Right cardiac atrium (tissue), 5 donors: ENCODE data around the gene GPRIN3. TPM values are rescaled to one million over a fixed set of nuclear protein-coding genes. Genes with fewer than 3 reads are reported as not detected.

Experiments
- ATAC-seq, 2 donors: fragments of 200-7000 bp; cut with Tn5 transposase; one replicate each; pipeline versions ENCODE4 v1.8.0 to v1.9.1; 2020; ENCODE audit warnings: moderate library complexity in 2 of 2, mild to moderate bottlenecking in 1 of 2
- DNase-seq, 3 donors: peaks; one replicate each; pipeline ENCODE4 v3.0.0-alpha.2; 2020
- H3K27ac ChIP-seq: one replicate; pipeline ENCODE4 v1.5.1; 2013; ENCODE audit warnings: mild to moderate bottlenecking, low read length, control low read depth, moderate library complexity
- H3K27me3 ChIP-seq: one replicate; pipeline ENCODE4 v1.6.1; 2013; ENCODE audit not compliant: control insufficient read depth, insufficient read depth
- H3K4me1 ChIP-seq: one replicate; pipeline ENCODE4 v1.6.1; 2013; ENCODE audit warnings: low read length; ENCODE audit not compliant: control insufficient read depth, insufficient read depth
- H3K4me3 ChIP-seq: one replicate; pipeline ENCODE4 v1.5.1; 2013; ENCODE audit warnings: low read length, control low read depth
- H3K9me3 ChIP-seq: one replicate; pipeline ENCODE4 v1.6.1; 2013; ENCODE audit warnings: low read length; ENCODE audit not compliant: control insufficient read depth
- WGBS: extraction: QIAGEN DNeasy Blood & Tissue Kit; methylation state at CpG from one replicate; pipeline ENCODE4 v1.1.7; 2013; 5-methylcytosine and 5-hydroxymethylcytosine counted together
- intact Hi-C, 4 donors: fragments of 100-400 bp; cut with DNase I; formaldehyde crosslinking; loops; one replicate each; pipeline versions ENCODE4 v1.11.0 to v1.14.0; 2022 to 2023
- polyA plus RNA-seq: library from polyadenylated mRNA; stranded (reverse); fragments of 200-250 nt; gene quantifications from one replicate; pipeline ENCODE4 v1.2.3, GENCODE V29; 2013
- total RNA-seq, 4 donors: library from RNA; stranded (reverse); fragmentation: NEBNext Ultra II Directional; extraction: Animal tissue kit (Norgen Biotek cat#: 25700); gene quantifications; one replicate each; pipeline ENCODE4 v1.2.1, GENCODE V29; 2021
- donor health status: healthy with polysubstance abuse.
- donor health status: DM: no; HTN: yes; CAD: no.
- donor health status: DM: no; HTN: no; CAD: no.
- donor health status: DM: no; HTN: yes; CAD: no; lungs with severe emphysema.
- donor health status: DM: yes; HTN: yes; CAD: no.

Gene GPRIN3
- total and polyA plus RNA-seq, 5 donors, result 2.1 to 10.3 (median 8.3) TPM

DNA sequence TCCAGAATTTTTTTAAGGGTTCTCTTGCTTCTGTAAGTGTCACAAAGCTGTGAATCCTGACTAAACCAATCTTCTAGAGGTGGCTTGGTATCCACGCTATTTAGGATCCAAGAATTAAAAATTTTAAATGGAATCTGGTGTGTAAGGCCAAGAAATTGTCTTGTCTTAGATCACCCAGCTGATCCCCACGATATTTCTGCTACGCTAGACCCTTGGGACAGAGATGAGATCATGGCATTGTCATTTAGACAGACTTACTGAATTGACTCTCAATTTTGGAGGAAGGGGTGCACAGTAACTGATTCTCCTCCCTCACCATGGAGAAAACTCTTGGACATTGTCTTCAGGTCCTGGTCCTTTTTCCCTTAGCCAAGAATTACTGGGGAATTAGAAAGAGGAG, 5.7 kb downstream of the GPRIN3 start:
- H3K27me3 ChIP-seq, result no peaks in the 10 kb centered on the region
- ATAC-seq, result no peak
- WGBS, result 53% methylated on average over 3 of the region's 3 CpGs
- no peak for DNase-seq
- H3K27ac ChIP-seq, result peak overlapping the region; percentile 67
- H3K9me3 ChIP-seq, result no peaks in the 10 kb centered on the region
- no peak overlapping the region for H3K4me3 ChIP-seq
- H3K4me1 ChIP-seq, result no peaks in the 10 kb centered on the region
- intact Hi-C loops, result loop anchor here in 1 of 4 donors (10.0 kb wide), 1 partner anchor 57 kb away; no protein-coding TSS in a partner anchor

DNA sequence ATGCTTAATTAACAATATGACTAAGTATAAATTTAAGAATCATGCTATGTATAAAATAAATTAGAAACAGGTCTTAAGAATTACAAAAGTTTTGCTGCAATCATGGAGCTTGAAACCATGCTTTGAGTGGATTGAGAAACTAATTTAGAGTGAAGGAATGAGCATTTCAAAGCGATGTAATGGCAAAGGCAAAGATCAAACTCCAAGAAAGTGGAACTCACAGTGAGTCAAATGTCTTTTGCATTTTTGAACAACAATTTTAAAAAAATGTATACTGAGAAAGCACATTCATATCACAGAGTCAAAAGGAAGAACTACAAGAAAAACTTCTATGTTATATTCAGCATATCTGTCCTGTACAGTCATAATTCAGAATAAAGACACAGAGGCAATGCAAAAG, 6.6 kb downstream of the GPRIN3 start:
- Histone ChIP-seq H3K4me1 (no peaks in the 10 kb centered on the region), H3K27ac (no peak overlapping the region)
- intact Hi-C loops, result loop anchor here in 1 of 4 donors (10.0 kb wide), 1 partner anchor 56 kb away; no protein-coding TSS in a partner anchor

DNA sequence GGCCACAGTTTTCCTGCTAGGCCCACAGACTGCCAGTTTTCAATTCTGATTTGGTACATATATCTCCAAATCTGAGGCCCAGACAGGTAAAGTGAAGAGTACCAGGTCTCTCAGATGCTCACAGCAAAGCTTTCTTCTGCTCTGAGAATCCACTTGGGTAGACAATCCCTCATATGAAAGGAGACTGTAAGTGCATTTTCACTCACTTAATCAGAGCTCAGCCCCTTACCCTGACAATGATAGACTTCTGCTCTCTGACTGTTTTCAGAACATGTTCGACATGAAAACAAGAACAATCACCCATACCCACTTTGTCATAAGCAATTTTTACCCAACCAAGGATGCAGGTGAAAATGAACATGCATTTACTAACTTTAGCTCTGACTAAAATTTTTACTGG, 7.1 kb downstream of the GPRIN3 start:
- Histone ChIP-seq H3K27ac (no peak overlapping the region), H3K4me3 (no peak overlapping the region), H3K4me1 (no peaks in the 10 kb centered on the region), H3K9me3 (no peaks in the 10 kb centered on the region), H3K27me3 (no peaks in the 10 kb centered on the region)
- WGBS, result 69% methylated on average over 1 of the region's 1 CpG
- intact Hi-C loops, result loop anchor here in 1 of 4 donors (10.0 kb wide), 1 partner anchor 56 kb away; no protein-coding TSS in a partner anchor
- ATAC-seq, result no peak
- no peak for DNase-seq

More for the DNA sequence above, 6.6 kb downstream of the GPRIN3 start:
- ATAC-seq (no peak), DNase-seq (no peak)
- WGBS, result 87% methylated on average over 1 of the region's 1 CpG
- Histone ChIP-seq H3K9me3 (no peaks in the 10 kb centered on the region), H3K4me3 (no peak overlapping the region), H3K27me3 (no peaks in the 10 kb centered on the region)

DNA sequence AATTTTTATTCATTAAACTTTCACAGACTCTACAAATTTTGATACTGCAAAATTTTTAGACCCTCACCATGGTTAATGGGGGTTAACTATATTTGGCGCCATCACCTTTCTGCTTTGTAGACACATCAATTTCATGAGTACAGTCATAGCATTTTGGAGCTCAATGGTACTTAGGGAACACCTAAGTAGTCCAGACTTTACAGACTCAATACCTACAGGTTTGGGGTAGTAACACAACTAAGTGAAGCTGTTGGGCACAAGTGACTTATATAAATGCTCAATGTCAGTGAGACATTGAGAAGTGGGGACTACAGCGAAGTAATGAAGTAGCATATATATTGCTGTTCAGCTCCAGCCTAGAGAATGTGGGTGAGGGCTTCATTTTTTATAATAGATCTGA, 7.5 kb downstream of the GPRIN3 start:
- Histone ChIP-seq H3K4me3 (no peak overlapping the region), H3K4me1 (no peaks in the 10 kb centered on the region), H3K9me3 (no peaks in the 10 kb centered on the region), H3K27me3 (no peaks in the 10 kb centered on the region), H3K27ac (no peak overlapping the region)
- intact Hi-C loops, result loop anchor here in 1 of 4 donors (10.0 kb wide), 1 partner anchor 55 kb away; no protein-coding TSS in a partner anchor
- DNase-seq, result no peak
- no peak for ATAC-seq
- 97% methylated on average over 2 of the region's 2 CpGs for WGBS

DNA sequence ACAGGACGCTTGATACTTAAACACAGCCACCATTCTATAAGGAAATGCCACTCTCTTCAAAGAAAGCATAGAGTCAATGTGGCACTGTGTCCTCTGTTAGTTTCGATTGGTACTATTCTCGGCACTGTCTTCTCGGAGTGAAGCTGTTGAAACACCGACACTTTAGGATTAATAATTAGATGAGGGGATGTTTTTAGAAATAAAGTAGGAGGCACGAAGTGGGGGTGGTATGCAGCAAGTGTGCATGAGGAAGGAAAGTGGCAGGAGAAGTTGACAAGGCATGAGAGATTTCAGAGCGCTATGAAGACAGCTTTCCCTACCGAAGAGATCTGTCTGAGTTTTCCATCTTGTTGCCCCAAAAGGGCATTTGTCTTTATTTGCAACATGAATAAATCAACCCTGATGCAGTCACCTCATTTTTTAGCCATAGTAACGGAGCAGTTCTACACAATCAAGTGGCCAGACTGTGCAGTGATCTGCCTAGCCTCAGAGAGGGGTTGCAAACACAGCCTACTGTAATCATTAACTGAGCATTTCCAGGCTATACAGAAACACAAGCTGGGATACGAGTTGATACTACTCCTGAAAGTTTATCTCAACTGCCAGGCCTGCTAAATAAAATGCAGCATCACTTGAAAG, 8.3 kb downstream of the GPRIN3 start:
- intact Hi-C loops, result no loop called here
- DNase-seq (no peak), ATAC-seq (peak; percentile 14 to 36)
- Histone ChIP-seq H3K27me3 (no peaks in the 10 kb centered on the region), H3K9me3 (no peaks in the 10 kb centered on the region), H3K4me3 (peak overlapping the region; percentile 44), H3K4me1 (no peaks in the 10 kb centered on the region), H3K27ac (peak overlapping the region; percentile 82)
- 38% methylated on average over 10 of the region's 10 CpGs for WGBS

- no peak for ATAC-seq
- intact Hi-C loops, result no loop called here
- peak overlapping the region; percentile 82 for H3K27ac ChIP-seq
Observed at GRCh38 chr4:89298788-89299152, 8.8 kb downstream of the GPRIN3 start.

DNA sequence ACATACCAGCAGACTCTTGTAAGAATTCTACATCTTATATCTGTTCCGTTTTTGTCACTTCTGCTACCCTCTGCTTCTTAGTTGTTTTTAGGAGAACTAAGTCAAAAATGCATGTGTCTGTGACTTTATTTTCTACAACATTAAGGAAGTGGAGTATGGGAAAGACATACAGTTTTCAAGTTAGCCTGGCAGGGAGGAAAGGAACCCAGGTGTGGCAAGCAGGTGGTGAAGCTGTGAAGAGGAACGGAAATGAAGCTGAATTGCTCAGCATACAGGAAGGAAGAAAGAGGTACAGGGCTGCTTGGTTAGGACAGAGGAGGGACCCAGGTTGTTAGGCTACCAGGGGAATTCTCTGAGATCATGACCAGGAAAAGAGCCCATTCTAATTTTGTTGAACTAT, 9.4 kb downstream of the GPRIN3 start:
- Histone ChIP-seq H3K27ac (peak overlapping the region; percentile 56), H3K4me3 (no peak overlapping the region), H3K9me3 (no peaks in the 10 kb centered on the region), H3K27me3 (no peaks in the 10 kb centered on the region), H3K4me1 (no peaks in the 10 kb centered on the region)
- intact Hi-C loops, result no loop called here
- no peak for DNase-seq
- ATAC-seq, result peak in 1 of 2 donors; percentile 44
- WGBS, result 44% methylated on average over 2 of the region's 2 CpGs

More at GRCh38 chr4:89298788-89299152, 8.8 kb downstream of the GPRIN3 start:
- 30% methylated on average over 2 of the region's 2 CpGs for WGBS
- H3K4me1 ChIP-seq, result no peaks in the 10 kb centered on the region
- no peak for DNase-seq
- H3K4me3 ChIP-seq, result peak overlapping the region; percentile 44
- H3K9me3 ChIP-seq, result no peaks in the 10 kb centered on the region
- no peaks in the 10 kb centered on the region for H3K27me3 ChIP-seq

GRCh38 chr4:89296896-89297295, 10.7 kb downstream of the GPRIN3 start:
- Histone ChIP-seq H3K9me3 (no peaks in the 10 kb centered on the region), H3K4me1 (no peaks in the 10 kb centered on the region), H3K27ac (no peak overlapping the region), H3K4me3 (no peak overlapping the region), H3K27me3 (no peaks in the 10 kb centered on the region)
- DNase-seq (no peak), ATAC-seq (no peak)
- WGBS, result 76% methylated on average over 2 of the region's 2 CpGs
- intact Hi-C loops, result no loop called here

DNA sequence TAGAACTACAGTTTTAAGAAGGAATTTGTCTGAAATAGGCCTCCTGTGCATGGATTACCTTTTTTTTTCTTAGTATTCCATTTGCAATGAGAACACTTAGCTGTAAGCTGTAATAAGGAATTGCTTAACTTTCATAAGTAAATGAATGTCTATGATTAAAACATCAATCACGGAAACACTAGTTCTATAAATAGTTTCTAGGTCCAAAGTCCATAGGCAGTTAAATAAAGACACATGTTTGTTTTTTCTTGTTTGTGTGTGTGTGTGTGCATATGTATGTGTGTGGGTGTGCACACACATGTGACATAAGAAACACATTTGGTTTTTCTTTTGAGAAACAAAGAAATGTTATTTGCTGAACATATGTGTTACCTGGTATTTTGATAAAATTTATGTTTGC, 11.2 kb downstream of the GPRIN3 start:
- H3K27ac ChIP-seq, result no peak overlapping the region

DNA sequence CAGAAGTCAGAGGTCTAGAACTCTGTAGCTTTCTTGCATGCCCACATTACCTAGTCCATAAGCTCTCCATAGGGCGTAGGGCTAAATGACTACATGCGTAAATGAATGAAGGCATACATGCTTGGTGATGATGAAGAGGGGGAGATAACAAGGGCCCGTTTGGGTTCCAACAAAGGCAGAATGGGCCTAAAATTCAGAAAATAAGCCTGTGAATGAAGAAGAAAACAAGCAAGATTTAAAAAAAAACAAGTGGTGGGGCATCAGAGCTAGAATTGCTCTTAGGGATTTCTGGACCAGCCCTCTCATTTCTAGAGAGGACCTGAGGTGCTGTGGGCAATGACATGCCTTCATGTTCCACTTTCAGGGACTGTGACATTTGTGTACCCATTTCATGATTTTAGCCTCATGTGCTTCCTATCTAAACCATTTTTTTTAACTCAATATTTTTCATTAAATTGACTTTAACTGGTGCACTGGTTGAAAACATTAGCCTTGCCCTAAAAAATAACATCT, 12.1 kb downstream of the GPRIN3 start:
- intact Hi-C loops, result no loop called here

More for the DNA sequence above, 11.2 kb downstream of the GPRIN3 start:
- H3K9me3 ChIP-seq, result no peaks in the 10 kb centered on the region
- H3K27me3 ChIP-seq, result no peaks in the 10 kb centered on the region
- ATAC-seq, result no peak
- no peaks in the 10 kb centered on the region for H3K4me1 ChIP-seq
- no peak for DNase-seq
- WGBS, result 47% methylated on average over 1 of the region's 1 CpG
- no peak overlapping the region for H3K4me3 ChIP-seq
- intact Hi-C loops, result no loop called here

DNA sequence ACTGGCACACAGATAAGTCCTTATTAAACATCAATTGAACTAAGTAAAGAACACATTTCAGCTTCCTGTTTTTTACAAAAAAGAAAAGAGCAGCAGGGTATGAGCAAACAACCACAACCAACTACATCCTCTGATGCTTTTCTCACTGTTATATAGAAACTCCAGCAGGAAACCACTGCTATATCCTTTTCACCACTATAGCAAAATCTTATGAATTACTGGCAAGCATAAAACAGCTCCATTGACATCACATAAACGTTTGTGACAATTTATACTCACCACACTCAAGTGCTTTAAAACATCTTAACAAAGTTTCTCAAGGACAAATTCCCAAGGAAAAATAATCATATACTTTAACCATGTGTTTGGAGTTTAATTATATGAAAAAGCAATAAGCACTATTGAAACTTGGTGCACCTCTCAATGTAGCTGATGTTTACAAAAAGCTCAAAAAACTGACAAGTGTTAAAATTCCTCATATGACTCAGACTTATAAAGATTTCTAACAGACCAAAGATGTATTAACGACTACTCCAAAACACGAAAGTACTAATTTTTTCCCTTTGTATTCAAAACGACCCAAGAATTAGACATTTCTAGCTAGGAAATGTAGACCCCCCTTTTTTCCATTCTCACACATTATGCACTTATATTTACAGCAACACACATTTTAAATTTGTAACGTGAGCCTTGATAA, 12.9 kb downstream of the GPRIN3 start:
- Histone ChIP-seq H3K27ac (no peak overlapping the region), H3K9me3 (no peaks in the 10 kb centered on the region), H3K4me1 (no peaks in the 10 kb centered on the region), H3K27me3 (no peaks in the 10 kb centered on the region), H3K4me3 (no peak overlapping the region)
- 55% methylated on average over 5 of the region's 5 CpGs for WGBS
- DNase-seq (no peak), ATAC-seq (no peak)
- intact Hi-C loops, result no loop called here

More for the DNA sequence above, 12.1 kb downstream of the GPRIN3 start:
- 91% methylated on average over 3 of the region's 3 CpGs for WGBS
- ATAC-seq (no peak), DNase-seq (no peak)
- Histone ChIP-seq H3K4me1 (no peaks in the 10 kb centered on the region), H3K4me3 (no peak overlapping the region), H3K9me3 (no peaks in the 10 kb centered on the region), H3K27ac (no peak overlapping the region), H3K27me3 (no peaks in the 10 kb centered on the region)
